GM12878 (cell line): ENCODE measurements around the gene MYMK. TPM values are rescaled to one million over a fixed set of nuclear protein-coding genes. Genes with fewer than 3 reads are reported as not detected.

ENCODE experiments used
- ATAC-seq: fragments of 200-7000 bp; cut with Tn5 transposase; 3 replicates; pipeline ENCODE4 v1.9.1; 2020; ENCODE audit warnings: mild to moderate bottlenecking, moderate library complexity
- BruUV-seq: library from RNA; stranded (reverse); fragments of 400-500 nt; replicated peaks from 2 replicates; lab custom pipeline; 2021; lab: Mats Ljungman, UMichigan
- CTCF ChIA-PET: fragments of 300-600 bp; sonication (Branson Sonifier 250); formaldehyde crosslinking; extraction: SDS; loops from one replicate; lab custom pipeline; 2021; ENCODE audit warnings: inconsistent platforms; lab: Yijun Ruan, JAX
- POLR2A ChIA-PET: fragments of 350-600 bp; formaldehyde crosslinking; extraction: SDS; loops from one replicate; lab custom pipeline; 2021; ENCODE audit warnings: inconsistent platforms; lab: Charles Lee
- RAD21 ChIA-PET: fragments of 300-600 bp; sonication (Branson Sonifier 250); formaldehyde crosslinking; loops from one replicate; lab custom pipeline; 2023; ENCODE audit warnings: antibody characterized with exemption; ENCODE audit not compliant: unreplicated experiment; lab: Charles Lee
- SMC1A ChIA-PET: fragments of 300-600 bp; sonication (Branson Sonifier 250); formaldehyde crosslinking; loops from one replicate; lab custom pipeline; 2023; ENCODE audit not compliant: unreplicated experiment, uncharacterized antibody; lab: Charles Lee
- DNase-seq: peaks from one replicate; pipeline ENCODE4 v3.0.0-alpha.2; 2011; ENCODE audit warnings: low read depth, low spot score
- FAIRE-seq: peaks from 3 replicates; lab custom pipeline; 2011; peaks lifted over from hg19 to GRCh38; lab: Jason Lieb, UNC
- H2AFZ ChIP-seq: 2 replicates; pipeline ENCODE4 v1.6.0; 2011; ENCODE audit warnings: low read depth, low read length, control low read depth; ENCODE audit not compliant: control insufficient read depth
- H3K27ac ChIP-seq: 2 replicates; pipeline ENCODE4 v1.5.1; 2011; ENCODE audit warnings: control low read depth; ENCODE audit not compliant: control insufficient read depth, insufficient read depth
- H3K27me3 ChIP-seq, 2 experiments: replicated peaks in 1 of 2; 2 replicates each; pipeline versions ENCODE4 v1.6.0 to v1.6.1; 2011; ENCODE audit warnings: low read length in 1 of 2; ENCODE audit not compliant: control insufficient read depth in 2 of 2, insufficient read depth in 2 of 2
- H3K36me3 ChIP-seq, 2 experiments: 2 replicates each; pipeline ENCODE4 v1.5.1; 2011; ENCODE audit warnings: low read length in 1 of 2; ENCODE audit not compliant: control insufficient read depth in 2 of 2, insufficient read depth in 2 of 2
- H3K4me1 ChIP-seq: 2 replicates; pipeline ENCODE4 v1.6.1; 2011; ENCODE audit warnings: mild to moderate bottlenecking, low read length, moderate library complexity, mixed read lengths; ENCODE audit not compliant: control insufficient read depth, insufficient read depth
- H3K4me2 ChIP-seq: 2 replicates; pipeline ENCODE4 v1.6.0; 2011; ENCODE audit warnings: control low read depth; ENCODE audit not compliant: control insufficient read depth, insufficient read depth
- H3K4me3 ChIP-seq: fragments of 200-600 bp; sonication (generic); 2 replicates; pipeline ENCODE4 v1.5.1; 2016
- H3K79me2 ChIP-seq: 2 replicates; pipeline ENCODE4 v1.6.0; 2011; ENCODE audit warnings: low read length; ENCODE audit not compliant: control insufficient read depth, insufficient read depth
- H3K9ac ChIP-seq: 2 replicates; pipeline ENCODE4 v1.8.0; 2011; ENCODE audit warnings: low read length, control low read depth, mixed read lengths; ENCODE audit not compliant: control insufficient read depth, insufficient read depth
- H3K9me3 ChIP-seq: replicated peaks from 3 replicates; pipeline ENCODE4 v1.5.1; 2011; ENCODE audit warnings: mild to moderate bottlenecking, low read length; ENCODE audit not compliant: control insufficient read depth, insufficient read depth
- H4K20me1 ChIP-seq: 2 replicates; pipeline ENCODE4 v1.6.0; 2011; ENCODE audit not compliant: control insufficient read depth, insufficient read depth
- EGR1 ChIP-seq, 2 experiments: IDR thresholded peaks; 1 replicate in 1 of 2; 2 replicates in 1 of 2; pipeline ENCODE4 v1.6.1; 2011 to 2012; ENCODE audit warnings: low read depth in 2 of 2, low read length in 2 of 2, borderline replicate concordance in 1 of 2, mild to moderate bottlenecking in 1 of 2, moderate library complexity in 1 of 2
- HDAC2 ChIP-seq: fragments of 200-600 bp; sonication (generic); IDR thresholded peaks from 2 replicates; pipeline ENCODE4 v1.6.1; 2017
- MEF2B ChIP-seq: fragments of 450-650 bp; IDR thresholded peaks from 2 replicates; pipeline ENCODE4 v1.6.1; 2018; ENCODE audit warnings: mild to moderate bottlenecking, moderate library complexity; ENCODE audit not compliant: partially characterized antibody, poor library complexity, severe bottlenecking
- NFYA ChIP-seq: IDR thresholded peaks from 2 replicates; pipeline ENCODE4 v1.6.1; 2011; ENCODE audit warnings: low read depth, mild to moderate bottlenecking, low read length, improper control_type of control experiment, borderline replicate concordance
- SRF ChIP-seq, 2 experiments: IDR thresholded peaks; 2 replicates each; pipeline ENCODE4 v1.6.1; 2011; ENCODE audit warnings: low read depth in 2 of 2, low read length in 2 of 2, mild to moderate bottlenecking in 1 of 2, moderate library complexity in 1 of 2
- SUPT20H ChIP-seq: IDR thresholded peaks from 2 replicates; pipeline ENCODE4 v1.6.1; 2011; ENCODE audit warnings: low read depth, mild to moderate bottlenecking, low read length, moderate library complexity, borderline replicate concordance; ENCODE audit not compliant: control insufficient read depth
- TCF12 ChIP-seq: IDR thresholded peaks from 2 replicates; pipeline ENCODE4 v1.6.1; 2011; ENCODE audit warnings: low read depth, mild to moderate bottlenecking, low read length
- ZBED1 ChIP-seq: IDR thresholded peaks from 2 replicates; pipeline ENCODE4 v1.6.1; 2016; ENCODE audit warnings: borderline replicate concordance
- ZNF217 ChIP-seq: fragments of 450-650 bp; IDR thresholded peaks from 2 replicates; pipeline ENCODE4 v1.6.1; 2017; ENCODE audit warnings: antibody characterized with exemption, mild to moderate bottlenecking
- WGBS: methylation state at CpG from one replicate; pipeline ENCODE4 v1.1.6; 2016; ENCODE audit warnings: low lambda C conversion rate; ENCODE audit not compliant: insufficient replicate concordance, insufficient coverage; ENCODE audit errors: missing lambda C conversion rate; 5-methylcytosine and 5-hydroxymethylcytosine counted together
- in situ Hi-C: fragments of 300-500 bp; cut with MboI; formaldehyde crosslinking; loops from 9 replicates; pipeline ENCODE4 v1.14.3; 2018; ENCODE audit warnings: mixed read lengths
- intact Hi-C: fragments of 100-400 bp; cut with micrococcal nuclease; formaldehyde crosslinking; loops from one replicate; pipeline ENCODE4 v1.14.2; 2022; ENCODE audit not compliant: unreplicated experiment
- polyA plus RNA-seq, 11 experiments: library from polyadenylated mRNA; depleted of rRNA in 4 of 11; unstranded in 6 of 11; stranded (reverse) in 5 of 11; fragments of >200 nt; fragmentation: Nextera tagmentation in 4 of 11; fragmentation: Illumina TruSeq in 1 of 11; extraction: Ambion mirVana in 4 of 11; extraction: Trizol in 1 of 11; gene quantifications; 1 replicate in 1 of 11; 2 replicates in 10 of 11; pipeline versions ENCODE4 v1.2.1 to v1.2.3, GENCODE V29; 2011 to 2016; ENCODE audit warnings: inconsistent platforms in 2 of 11, missing spikeins in 2 of 11, low read depth in 1 of 11
- total RNA-seq, 4 experiments: library from RNA; depleted of rRNA in 3 of 4; stranded (reverse); fragments of >200 nt in 3 of 4; fragmentation: Illumina TruSeq in 1 of 4; extraction: Trizol in 1 of 4; gene quantifications; 2 replicates each; pipeline versions ENCODE4 v1.2.1 to v1.2.3, GENCODE V29; 2013 to 2021

Gene MYMK
- total and polyA plus RNA-seq, 10 of the 15 experiments (the other 5 are each of a cell fraction or from before 2014, with no cell fraction given) = not detected

GRCh38 chr9:133535306-133535877, 10.6 kb upstream of the MYMK start:
- Histone ChIP-seq H3K9me3 (no peaks in the 10 kb centered on the region), H3K27me3 (peaks cover 8% of the 10 kb centered on the region in 2 experiments; a peak in 2 of 4 replicates), H3K27ac (no peak overlapping the region), H3K9ac (no peak overlapping the region), H3K79me2 (no peaks in the 10 kb centered on the region), H3K4me3 (no peak overlapping the region), H2AFZ (no peak overlapping the region), H3K36me3 (no peaks in the 10 kb centered on the region), H4K20me1 (no peaks in the 10 kb centered on the region), H3K4me1 (no peaks in the 10 kb centered on the region; the same call in 1 of the 2 replicates), H3K4me2 (no peak overlapping the region)
- no TSS peak for BruUV-seq
- TF ChIP-seq ZNF217 (no peak), NFYA (no peak), MEF2B (no peak), SRF (IDR thresholded peaks at IDR 0.05; ENCODE audit: low read depth in 2 of 2, low read length in 2 of 2) (no peak)
- in situ Hi-C loops = loop anchor here (5.0 to 25.0 kb wide), 2 partner anchors 477 to 562 kb away; no protein-coding TSS in a partner anchor
- ChIA-PET SMC1A (no interaction called here), POLR2A (no interaction called here), RAD21 (no interaction called here), CTCF (no interaction called here)
- no peak for DNase-seq
- ATAC-seq = no peak
- FAIRE-seq = no peak
- intact Hi-C loops = no loop called here
- 41% methylated on average over 12 of the region's 13 CpGs for WGBS

- BruUV-seq = no TSS peak
- H3K4me2 ChIP-seq = no peak within 1 kb of the TSS
- 13% methylated on average over 54 of the region's 70 CpGs for WGBS
- H4K20me1 ChIP-seq = no peaks in the 10 kb centered on the region
- H3K4me1 ChIP-seq = no peaks in the 10 kb centered on the region
- H3K27me3 ChIP-seq = peaks cover 6 to 8% of the 10 kb centered on the region in 2 experiments; a peak in 2 of 4 replicates
- no peaks in the 10 kb centered on the region for H3K36me3 ChIP-seq
- no peaks in the 10 kb centered on the region for H3K79me2 ChIP-seq
- DNase-seq = no peak
- no peak within 1 kb of the TSS for H3K9ac ChIP-seq
- no peak within 1 kb of the TSS for H2AFZ ChIP-seq
- RAD21 ChIA-PET = interaction anchor here (1.6 to 1.7 kb wide), 2 partner anchors 46 to 192 kb away, joined by 3 to 5 read pairs; no protein-coding TSS in a partner anchor
- TF ChIP-seq EGR1 (IDR thresholded peaks at IDR 0.05; ENCODE audit: borderline replicate concordance in 1 of 2, low read depth in 2 of 2, low read length in 2 of 2) (peak in 1 of 2 experiments; percentile 86; a peak in 2 of 3 replicates), HDAC2 (no peak), TCF12 (0 out of 2 replicates have a peak, but pooled peaks have one; percentile 17), SUPT20H (no peak), ZBED1 (no peak)
- in situ Hi-C loops = loop anchor here (5.0 to 25.0 kb wide), 2 partner anchors 478 to 563 kb away; no protein-coding TSS in a partner anchor
- CTCF ChIA-PET = no interaction called here
- POLR2A ChIA-PET = no interaction called here
- H3K27ac ChIP-seq = no peak within 1 kb of the TSS
- intact Hi-C loops = no loop called here
- peak; percentile 51 for ATAC-seq
- SMC1A ChIA-PET = no interaction called here
- H3K9me3 ChIP-seq = no peaks in the 10 kb centered on the region
- no peak within 1 kb of the TSS for H3K4me3 ChIP-seq
- FAIRE-seq = no peak
These were observed 9.9 kb upstream of the MYMK start, which contains the start of gene ADAMTSL2 for GRCh38 chr9:133534346-133535291. TSS of gene ADAMTSL2 (plus strand) at chr9:133534704. CDS start at chr9:133536713, 2,009 bp downstream.
